Smooth muscle cell (in vitro differentiated cells): Measurements from ENCODE around the gene GPR176. TPM values are rescaled to one million over a fixed set of nuclear protein-coding genes. Genes with fewer than 3 reads are reported as not detected.

Source experiments
- DNase-seq: peaks from one replicate; lab custom pipeline; 2025; ENCODE audit not compliant: unreplicated experiment; lab: John Stamatoyannopoulos, UW
- H2AFZ ChIP-seq: fragments of 200-600 bp; sonication (generic); 2 replicates; pipeline ENCODE4 v1.6.0; 2016; ENCODE audit warnings: antibody characterized with exemption, low read depth, mild to moderate bottlenecking
- H3F3A ChIP-seq: fragments of 200-600 bp; sonication (generic); 2 replicates; pipeline ENCODE4 v1.6.0; 2017; ENCODE audit warnings: antibody characterized with exemption, low read depth
- H3K27ac ChIP-seq: fragments of 200-600 bp; sonication (generic); 2 replicates; pipeline ENCODE4 v1.5.1; 2016; ENCODE audit warnings: low read depth, mild to moderate bottlenecking
- H3K27me3 ChIP-seq: fragments of 200-600 bp; sonication (generic); 2 replicates; pipeline ENCODE4 v1.6.1; 2016; ENCODE audit warnings: low read depth, mild to moderate bottlenecking
- H3K36me3 ChIP-seq: fragments of 200-600 bp; sonication (generic); 2 replicates; pipeline ENCODE4 v1.5.1; 2016; ENCODE audit warnings: low read depth
- H3K4me1 ChIP-seq: fragments of 200-600 bp; sonication (generic); 2 replicates; pipeline ENCODE4 v1.5.1; 2016; ENCODE audit warnings: low read depth
- H3K4me2 ChIP-seq: fragments of 200-600 bp; sonication (generic); 2 replicates; pipeline ENCODE4 v1.6.0; 2016; ENCODE audit warnings: mild to moderate bottlenecking
- H3K4me3 ChIP-seq: fragments of 200-600 bp; sonication (generic); 2 replicates; pipeline ENCODE4 v1.5.1; 2016; ENCODE audit warnings: mild to moderate bottlenecking
- H3K79me2 ChIP-seq: fragments of 200-600 bp; sonication (generic); 2 replicates; pipeline ENCODE4 v1.6.0; 2016; ENCODE audit warnings: low read depth, mild to moderate bottlenecking
- H3K9ac ChIP-seq: fragments of 200-600 bp; sonication (generic); 2 replicates; pipeline ENCODE4 v1.6.0; 2016; ENCODE audit warnings: low read depth
- H3K9me3 ChIP-seq: fragments of 200-600 bp; sonication (generic); replicated peaks from 2 replicates; pipeline ENCODE4 v1.5.1; 2016; ENCODE audit warnings: low read depth
- H4K20me1 ChIP-seq: fragments of 200-600 bp; sonication (generic); 2 replicates; pipeline ENCODE4 v1.6.0; 2016; ENCODE audit warnings: low read depth
- WGBS: methylation state at CpG from one replicate; pipeline ENCODE4 v1.1.7; 2016; ENCODE audit warnings: low lambda C conversion rate; 5-methylcytosine and 5-hydroxymethylcytosine counted together
- polyA plus RNA-seq: library from polyadenylated mRNA; unstranded; fragments of >200 nt; fragmentation: Nextera tagmentation; extraction: Ambion mirVana; gene quantifications from 2 replicates; pipeline ENCODE4 v1.2.1, GENCODE V29; 2016
- total RNA-seq: library from RNA; depleted of rRNA; stranded (reverse); fragments of >200 nt; gene quantifications from 2 replicates; pipeline ENCODE4 v1.2.3, GENCODE V29; 2014
- TF ChIP-seq, protein P1 (sequence below): fragments of 200-600 bp; sonication (generic); IDR thresholded peaks from 2 replicates; pipeline ENCODE4 v1.5.1; 2017; ENCODE audit warnings: borderline replicate concordance, mild to moderate bottlenecking, antibody characterized with exemption; ENCODE audit not compliant: insufficient read depth, poor library complexity, severe bottlenecking

GPR176 gene
- total and polyA plus RNA-seq, 2 experiments from 2014 or later: 20.0 to 22.4 TPM

DNA sequence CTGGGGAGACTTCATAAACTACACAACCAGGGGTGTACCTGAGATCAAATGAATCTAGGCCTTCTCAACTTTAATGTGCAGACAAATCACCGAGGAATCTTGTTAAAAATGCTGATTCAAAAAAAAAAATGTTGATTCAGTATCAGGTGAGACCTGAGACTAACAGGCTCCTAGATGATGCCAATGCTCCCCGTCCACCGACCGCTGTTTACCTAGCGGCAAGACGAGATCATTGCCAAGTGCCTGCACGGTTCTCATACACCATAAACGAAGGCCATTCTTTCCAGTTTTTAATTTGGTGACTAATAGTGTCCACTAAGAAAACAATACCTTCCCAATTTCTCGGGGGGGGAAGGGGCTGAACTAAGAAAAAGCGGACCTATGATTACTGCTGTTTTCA lies 134.9 kb downstream of the GPR176 start:
- Histone ChIP-seq H3K9ac (no peak overlapping the region), H3K9me3 (no peaks in the 10 kb centered on the region), H3K27me3 (no peaks in the 10 kb centered on the region), H2AFZ (no peak overlapping the region), H3K79me2 (peaks cover 4% of the 10 kb centered on the region), H3K36me3 (no peaks in the 10 kb centered on the region), H3K4me2 (no peak overlapping the region), H3F3A (peaks cover 9% of the 10 kb centered on the region), H3K27ac (no peak overlapping the region), H3K4me3 (no peak overlapping the region), H4K20me1 (no peaks in the 10 kb centered on the region), H3K4me1 (peaks cover 14% of the 10 kb centered on the region)
- TF ChIP-seq, protein P1, sequence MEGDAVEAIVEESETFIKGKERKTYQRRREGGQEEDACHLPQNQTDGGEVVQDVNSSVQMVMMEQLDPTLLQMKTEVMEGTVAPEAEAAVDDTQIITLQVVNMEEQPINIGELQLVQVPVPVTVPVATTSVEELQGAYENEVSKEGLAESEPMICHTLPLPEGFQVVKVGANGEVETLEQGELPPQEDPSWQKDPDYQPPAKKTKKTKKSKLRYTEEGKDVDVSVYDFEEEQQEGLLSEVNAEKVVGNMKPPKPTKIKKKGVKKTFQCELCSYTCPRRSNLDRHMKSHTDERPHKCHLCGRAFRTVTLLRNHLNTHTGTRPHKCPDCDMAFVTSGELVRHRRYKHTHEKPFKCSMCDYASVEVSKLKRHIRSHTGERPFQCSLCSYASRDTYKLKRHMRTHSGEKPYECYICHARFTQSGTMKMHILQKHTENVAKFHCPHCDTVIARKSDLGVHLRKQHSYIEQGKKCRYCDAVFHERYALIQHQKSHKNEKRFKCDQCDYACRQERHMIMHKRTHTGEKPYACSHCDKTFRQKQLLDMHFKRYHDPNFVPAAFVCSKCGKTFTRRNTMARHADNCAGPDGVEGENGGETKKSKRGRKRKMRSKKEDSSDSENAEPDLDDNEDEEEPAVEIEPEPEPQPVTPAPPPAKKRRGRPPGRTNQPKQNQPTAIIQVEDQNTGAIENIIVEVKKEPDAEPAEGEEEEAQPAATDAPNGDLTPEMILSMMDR: no peak
- 88% methylated on average over 10 of the region's 10 CpGs for WGBS
- DNase-seq: no peak

DNA sequence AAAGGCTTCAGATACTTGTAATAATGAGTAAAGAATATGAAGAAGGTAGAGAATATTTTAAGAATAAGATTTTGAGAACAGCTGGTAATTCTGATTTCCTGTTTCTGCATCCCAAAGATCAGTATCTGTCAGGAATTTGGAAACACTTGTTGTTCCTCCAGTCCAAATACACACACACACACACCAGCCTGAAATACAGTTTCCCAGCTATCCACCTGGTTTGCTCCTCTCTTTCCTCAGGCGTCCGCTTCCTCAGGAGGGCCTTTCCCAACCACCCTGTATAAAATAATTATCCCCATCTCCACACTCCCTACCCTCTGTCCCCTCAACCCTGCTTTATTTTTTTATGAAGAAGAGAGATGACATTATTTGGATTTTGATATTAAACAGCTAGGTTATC lies 135.4 kb downstream of the GPR176 start:
- Histone ChIP-seq H3K4me1 (peaks cover 14% of the 10 kb centered on the region), H3K9me3 (no peaks in the 10 kb centered on the region), H3K79me2 (peaks cover 4% of the 10 kb centered on the region), H3K36me3 (no peaks in the 10 kb centered on the region), H2AFZ (no peak overlapping the region), H3K4me2 (no peak overlapping the region), H3F3A (peaks cover 9% of the 10 kb centered on the region), H3K27ac (no peak overlapping the region), H4K20me1 (no peaks in the 10 kb centered on the region), H3K9ac (no peak overlapping the region), H3K4me3 (no peak overlapping the region), H3K27me3 (no peaks in the 10 kb centered on the region)
- DNase-seq: no peak
- TF ChIP-seq, protein P1: no peak
- WGBS: 96% methylated on average over 2 of the region's 2 CpGs

DNA sequence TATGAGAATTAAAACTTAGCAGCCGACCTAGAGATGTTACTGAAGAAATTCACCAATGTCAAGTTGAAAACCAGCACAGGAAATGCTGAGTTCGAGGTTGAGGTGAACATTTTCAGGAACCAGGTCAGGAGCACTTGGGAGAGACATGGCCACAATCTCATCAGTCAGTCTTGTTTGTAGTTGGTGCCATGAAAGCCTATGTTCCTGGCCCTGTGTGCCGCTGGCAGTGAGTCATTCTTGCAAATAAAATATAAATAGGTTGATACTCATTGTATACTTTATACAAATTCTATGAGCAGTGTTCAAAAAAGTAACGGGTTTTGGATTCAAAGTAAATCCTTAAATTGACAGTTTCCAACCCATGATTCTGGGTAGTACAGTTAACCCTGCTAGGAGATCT lies 135.9 kb downstream of the GPR176 start:
- Histone ChIP-seq H2AFZ (no peak overlapping the region), H3F3A (peaks cover 9% of the 10 kb centered on the region), H3K4me1 (peaks cover 14% of the 10 kb centered on the region), H4K20me1 (no peaks in the 10 kb centered on the region), H3K4me3 (no peak overlapping the region), H3K9me3 (no peaks in the 10 kb centered on the region), H3K27me3 (no peaks in the 10 kb centered on the region), H3K36me3 (no peaks in the 10 kb centered on the region), H3K9ac (no peak overlapping the region), H3K27ac (no peak overlapping the region), H3K79me2 (peaks cover 4% of the 10 kb centered on the region), H3K4me2 (peak overlapping the region; percentile 91)
- 79% methylated on average over 4 of the region's 4 CpGs for WGBS
- TF ChIP-seq, protein P1: no peak
- DNase-seq: no peak

DNA sequence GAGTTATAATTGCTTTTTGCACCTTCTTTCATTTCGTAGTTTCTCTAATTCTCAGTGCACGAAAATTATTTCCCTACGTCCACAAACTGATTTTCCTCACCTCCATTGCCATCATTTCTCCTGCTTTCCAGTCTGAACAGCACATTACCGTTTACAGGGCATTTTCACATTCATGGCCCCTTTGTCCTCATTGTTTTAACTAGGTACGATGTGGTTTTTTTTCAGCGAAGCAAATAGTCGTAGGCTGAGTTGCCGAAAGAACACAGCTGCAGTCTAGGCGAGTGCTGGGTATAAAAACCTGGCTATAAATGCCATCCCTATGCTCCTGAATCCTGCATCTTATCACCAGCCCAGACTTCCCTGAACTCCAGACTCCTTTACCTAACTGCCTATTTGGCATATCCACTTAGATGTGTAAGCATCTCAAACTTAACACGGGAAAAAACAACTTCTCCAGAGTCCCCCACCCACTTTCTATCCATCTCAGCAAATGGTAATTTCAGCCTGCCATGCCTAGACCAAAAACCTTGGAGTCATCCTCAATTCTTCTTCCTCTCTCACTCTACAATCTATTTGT lies 136.7 kb downstream of the GPR176 start:
- Histone ChIP-seq H3K27me3 (no peaks in the 10 kb centered on the region), H3K79me2 (peaks cover 4% of the 10 kb centered on the region), H3K27ac (peak overlapping the region; percentile 80), H3K4me3 (peak overlapping the region; percentile 81), H3K4me2 (peak overlapping the region; percentile 91), H3K9me3 (no peaks in the 10 kb centered on the region), H3K9ac (peak overlapping the region; percentile 85), H3K36me3 (no peaks in the 10 kb centered on the region), H3F3A (peaks cover 9% of the 10 kb centered on the region), H2AFZ (peak overlapping the region; percentile 70), H3K4me1 (peaks cover 13% of the 10 kb centered on the region), H4K20me1 (no peaks in the 10 kb centered on the region)
- no peak for DNase-seq
- WGBS: 1% methylated on average over 10 of the region's 10 CpGs
- TF ChIP-seq, protein P1: no peak
